Mononuclear cell (primary cell): Measurements from ENCODE around the gene IRF2BP2. TPM values are rescaled to one million over a fixed set of nuclear protein-coding genes. Genes with fewer than 3 reads are reported as not detected.
A peak's percentile ranks its signal among the peaks of the same experiment; 100 is the strongest.
"Not testable (repeated sequence)": the region's sequence is repeated elsewhere in the genome, so short reads cannot be mapped to it uniquely, and the experiment has no call there.

Experiments
- H3K27me3 ChIP-seq: 2 replicates; pipeline ENCODE4 v1.6.0; 2011; ENCODE audit warnings: low read length, control low read depth; ENCODE audit not compliant: insufficient read depth
- H3K4me1 ChIP-seq: 2 replicates; pipeline ENCODE4 v1.5.1; 2011; ENCODE audit warnings: mild to moderate bottlenecking, low read length, control low read depth; ENCODE audit not compliant: insufficient read depth
- H3K4me3 ChIP-seq: 2 replicates; pipeline ENCODE4 v1.5.1; 2011; ENCODE audit warnings: mild to moderate bottlenecking, low read length, moderate library complexity
- H3K9me3 ChIP-seq: 2 replicates; pipeline ENCODE4 v1.5.1; 2011; ENCODE audit warnings: low read depth, mild to moderate bottlenecking, control low read depth, low read length
- total RNA-seq: library from RNA; depleted of rRNA; stranded (reverse); fragments of >200 nt; gene quantifications from one replicate; pipeline ENCODE4 v1.2.3, GENCODE V29; 2012

Gene IRF2BP2
- total RNA-seq, 1 donor = 465 TPM

- no peaks in the 10 kb centered on the region for H3K27me3 ChIP-seq
- peaks cover 74% of the 10 kb centered on the region for H3K4me1 ChIP-seq
- H3K4me3 ChIP-seq = no peak overlapping the region
- H3K9me3 ChIP-seq = no peaks in the 10 kb centered on the region
Observed at GRCh38 chr1:234602334-234603220, 7.4 kb downstream of the IRF2BP2 start.

- Histone ChIP-seq H3K9me3 (no peaks in the 10 kb centered on the region), H3K4me3 (no peak overlapping the region), H3K4me1 (peaks cover 66% of the 10 kb centered on the region), H3K27me3 (no peaks in the 10 kb centered on the region)
Observed at GRCh38 chr1:234601301-234602017, 8.5 kb downstream of the IRF2BP2 start.

GRCh38 chr1:234600418-234601281 lies 9.3 kb downstream of the IRF2BP2 start:
- H3K27me3 ChIP-seq = no peaks in the 10 kb centered on the region
- H3K9me3 ChIP-seq = no peaks in the 10 kb centered on the region
- H3K4me1 ChIP-seq = peaks cover 59% of the 10 kb centered on the region
- peak overlapping the region; percentile 54 for H3K4me3 ChIP-seq

GRCh38 chr1:234599617-234600417 lies 10.2 kb downstream of the IRF2BP2 start:
- Histone ChIP-seq H3K4me1 (peaks cover 56% of the 10 kb centered on the region), H3K9me3 (no peaks in the 10 kb centered on the region), H3K27me3 (no peaks in the 10 kb centered on the region), H3K4me3 (peak overlapping the region; percentile 54)

GRCh38 chr1:234598974-234599616 lies 10.9 kb downstream of the IRF2BP2 start:
- peaks cover 51% of the 10 kb centered on the region for H3K4me1 ChIP-seq
- H3K9me3 ChIP-seq = no peaks in the 10 kb centered on the region
- no peaks in the 10 kb centered on the region for H3K27me3 ChIP-seq
- H3K4me3 ChIP-seq = peak overlapping the region; percentile 54

- no peak overlapping the region for H3K4me3 ChIP-seq
- H3K27me3 ChIP-seq = no peaks in the 10 kb centered on the region
- H3K9me3 ChIP-seq = no peaks in the 10 kb centered on the region
- peaks cover 42% of the 10 kb centered on the region for H3K4me1 ChIP-seq
Observed at GRCh38 chr1:234597894-234598293, 12.1 kb downstream of the IRF2BP2 start.

- no peak overlapping the region for H3K4me3 ChIP-seq
Observed at GRCh38 chr1:234595899-234596298, 14.1 kb downstream of the IRF2BP2 start.

GRCh38 chr1:234594575-234594974 lies 15.4 kb downstream of the IRF2BP2 start:
- not testable (repeated sequence) for H3K4me3 ChIP-seq, H3K27me3 ChIP-seq, H3K9me3 ChIP-seq
- peaks cover 14% of the 10 kb centered on the region for H3K4me1 ChIP-seq

More at GRCh38 chr1:234595899-234596298, 14.1 kb downstream of the IRF2BP2 start:
- H3K27me3 ChIP-seq = no peaks in the 10 kb centered on the region
- no peaks in the 10 kb centered on the region for H3K9me3 ChIP-seq
- peaks cover 24% of the 10 kb centered on the region for H3K4me1 ChIP-seq

GRCh38 chr1:234593771-234594504 lies 16.0 kb downstream of the IRF2BP2 start:
- no peak overlapping the region for H3K4me3 ChIP-seq
- peaks cover 7% of the 10 kb centered on the region for H3K4me1 ChIP-seq
- no peaks in the 10 kb centered on the region for H3K9me3 ChIP-seq
- no peaks in the 10 kb centered on the region for H3K27me3 ChIP-seq

GRCh38 chr1:234593109-234593508 lies 16.9 kb downstream of the IRF2BP2 start:
- H3K4me1 ChIP-seq = no peaks in the 10 kb centered on the region
- H3K27me3 ChIP-seq = no peaks in the 10 kb centered on the region
- no peaks in the 10 kb centered on the region for H3K9me3 ChIP-seq
- H3K4me3 ChIP-seq = no peak overlapping the region

GRCh38 chr1:234592240-234592639 lies 17.7 kb downstream of the IRF2BP2 start:
- Histone ChIP-seq H3K9me3 (no peaks in the 10 kb centered on the region), H3K4me3 (no peak overlapping the region), H3K27me3 (no peaks in the 10 kb centered on the region), H3K4me1 (no peaks in the 10 kb centered on the region)

- H3K9me3 ChIP-seq = no peaks in the 10 kb centered on the region
- no peak overlapping the region for H3K4me3 ChIP-seq
- H3K4me1 ChIP-seq = no peaks in the 10 kb centered on the region
- H3K27me3 ChIP-seq = no peaks in the 10 kb centered on the region
Observed at GRCh38 chr1:234591131-234591530, 18.8 kb downstream of the IRF2BP2 start.

- Histone ChIP-seq H3K4me1 (no peaks in the 10 kb centered on the region), H3K27me3 (no peaks in the 10 kb centered on the region), H3K9me3 (no peaks in the 10 kb centered on the region), H3K4me3 (no peak overlapping the region)
Observed at GRCh38 chr1:234589854-234590620, 19.9 kb downstream of the IRF2BP2 start.
